T-helper 22 cell (primary cell): ENCODE results near the gene CYP2C18.
"Not testable (repeated sequence)": the region's sequence is repeated elsewhere in the genome, so short reads cannot be mapped to it uniquely, and the experiment has no call there.

Experiments used
- DNase-seq: peaks from one replicate; pipeline ENCODE4 v3.0.0-alpha.2; 2020; ENCODE audit warnings: low read depth

CYP2C18 gene

DNA sequence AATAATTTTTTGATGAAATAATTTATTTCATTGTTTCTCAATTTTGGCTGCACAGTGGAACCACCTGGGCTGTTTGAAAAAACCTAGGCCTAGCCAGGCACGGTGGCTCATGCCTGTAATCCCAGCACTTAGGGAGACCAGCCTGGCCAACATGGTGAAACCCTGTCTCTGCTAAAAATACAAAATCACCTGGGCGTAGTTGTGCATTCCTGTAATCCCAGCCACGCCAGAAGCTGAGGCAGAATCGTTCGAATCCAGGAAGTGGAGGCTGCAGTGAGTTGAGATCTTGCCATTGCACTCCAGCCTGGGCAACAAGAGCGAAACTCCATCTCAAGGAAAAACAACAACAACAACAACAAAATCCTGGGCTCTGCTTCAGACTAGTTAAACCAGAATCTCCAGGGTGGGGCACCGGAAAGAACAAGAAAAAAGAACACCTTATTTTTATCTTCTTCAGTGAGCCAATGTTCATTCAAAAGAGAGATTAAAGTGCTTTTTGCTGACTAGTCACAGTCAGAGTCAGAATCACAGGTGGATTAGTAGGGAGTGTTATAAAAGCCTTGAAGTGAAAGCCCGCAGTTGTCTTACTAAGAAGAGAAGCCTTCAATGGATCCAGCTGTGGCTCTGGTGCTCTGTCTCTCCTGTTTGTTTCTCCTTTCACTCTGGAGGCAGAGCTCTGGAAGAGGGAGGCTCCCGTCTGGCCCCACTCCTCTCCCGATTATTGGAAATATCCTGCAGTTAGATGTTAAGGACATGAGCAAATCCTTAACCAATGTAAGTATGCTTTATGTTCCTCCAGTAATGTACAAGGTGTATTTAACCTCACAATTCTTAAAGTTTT, at the start of gene CYP2C18:
CYP2C18 (plus strand) TSS at position 516 of the 841 bp plus-strand sequence; CDS start at position 607, 91 bp downstream.
- DNase-seq: no peak

DNA sequence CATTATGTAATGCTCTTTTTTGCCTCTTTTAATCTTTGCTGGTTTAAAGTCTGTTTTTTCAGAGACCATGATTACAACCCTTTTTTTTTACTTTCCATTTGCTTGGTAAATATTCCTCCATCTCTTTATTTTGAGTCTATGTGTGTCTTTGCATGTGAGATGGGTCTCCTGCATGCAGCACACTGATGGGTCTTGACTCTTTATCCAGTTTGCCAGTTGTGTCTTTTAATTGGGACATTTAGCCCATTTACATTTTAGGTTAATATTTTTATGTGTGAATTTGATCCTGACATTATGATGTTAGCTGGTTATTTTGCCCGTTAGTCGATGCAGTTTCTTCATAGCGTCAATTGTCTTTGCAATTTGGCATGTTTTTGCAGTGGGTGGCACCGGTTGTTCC, 45.4 kb upstream of the CYP2C18 start:
- not testable (repeated sequence) for DNase-seq

DNA sequence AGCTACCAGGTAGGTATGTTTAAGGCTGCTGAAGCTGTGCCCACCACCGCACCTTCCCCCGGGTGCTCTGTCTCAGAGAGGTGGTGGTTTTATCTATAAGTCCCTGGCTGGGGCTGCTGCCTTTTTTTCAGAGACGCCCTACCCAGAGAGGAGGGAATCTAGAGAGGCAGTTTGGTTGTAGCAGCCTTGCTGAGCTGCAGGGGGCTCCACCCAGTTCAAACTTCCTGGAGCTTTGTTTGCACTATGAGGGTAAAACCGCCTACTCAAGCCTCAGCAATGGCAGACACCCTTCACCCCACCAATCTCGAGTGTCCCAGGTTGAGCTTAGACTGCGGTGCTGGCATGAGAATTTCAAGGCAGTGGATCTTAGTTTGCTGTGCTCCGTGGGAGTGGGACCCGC, 43.6 kb upstream of the CYP2C18 start:
- no peak for DNase-seq

DNA sequence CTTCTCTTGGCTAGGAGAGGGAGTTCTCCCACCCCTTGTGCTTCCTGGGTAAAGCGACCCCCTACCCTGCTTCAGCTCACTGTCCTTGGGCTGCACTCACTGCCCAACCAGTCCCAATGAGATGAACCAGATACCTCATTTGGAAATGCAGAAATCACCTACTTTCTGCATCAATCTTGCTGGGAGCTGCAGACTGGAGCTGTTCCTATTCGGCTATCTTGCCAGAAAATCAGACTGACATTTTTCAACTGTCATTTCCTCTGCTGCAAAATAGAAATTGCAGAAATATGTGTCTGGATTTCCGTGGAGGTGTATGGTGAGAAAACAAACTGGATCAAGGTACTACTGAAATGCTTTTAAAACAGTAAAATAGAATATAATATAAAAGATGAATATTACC, 43.0 kb upstream of the CYP2C18 start:
- no peak for DNase-seq

DNA sequence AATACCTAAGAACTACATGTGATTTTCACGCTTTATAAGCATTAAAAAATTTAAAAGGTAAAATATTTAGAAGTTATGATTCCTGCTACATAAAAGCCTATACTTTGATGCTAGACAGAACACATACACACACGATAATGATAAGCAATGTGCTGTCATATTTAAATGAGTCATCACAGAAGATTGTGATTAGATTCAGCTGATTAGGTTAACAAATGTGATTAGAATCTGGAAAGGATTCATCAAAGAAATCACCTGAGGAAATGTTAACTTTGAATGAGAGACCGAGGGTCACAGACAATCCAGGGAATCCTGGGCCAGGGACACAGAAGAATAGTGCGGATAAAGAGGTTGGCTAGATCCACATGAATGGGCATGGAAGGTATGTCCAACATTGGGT, 42.0 kb upstream of the CYP2C18 start:
- DNase-seq: no peak

DNA sequence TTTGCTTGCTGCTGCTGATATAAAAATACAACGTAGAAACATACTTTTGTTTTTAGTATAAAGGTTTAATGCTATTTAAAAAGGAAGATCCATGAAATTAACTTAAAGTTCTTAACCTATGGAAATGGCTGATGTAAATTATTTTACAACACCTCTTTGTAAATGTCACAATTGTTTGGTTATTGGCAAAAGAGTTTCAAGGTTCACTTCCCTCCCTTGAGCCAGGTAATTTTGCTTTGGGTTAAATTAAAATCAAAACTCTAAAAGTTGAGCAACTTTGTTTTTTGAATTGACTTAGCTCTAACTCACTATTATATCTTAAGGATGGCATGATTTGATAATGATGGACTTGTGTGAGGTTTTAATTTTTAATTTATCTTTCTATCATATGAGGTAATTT, 39.2 kb upstream of the CYP2C18 start:
- DNase-seq: no peak

DNA sequence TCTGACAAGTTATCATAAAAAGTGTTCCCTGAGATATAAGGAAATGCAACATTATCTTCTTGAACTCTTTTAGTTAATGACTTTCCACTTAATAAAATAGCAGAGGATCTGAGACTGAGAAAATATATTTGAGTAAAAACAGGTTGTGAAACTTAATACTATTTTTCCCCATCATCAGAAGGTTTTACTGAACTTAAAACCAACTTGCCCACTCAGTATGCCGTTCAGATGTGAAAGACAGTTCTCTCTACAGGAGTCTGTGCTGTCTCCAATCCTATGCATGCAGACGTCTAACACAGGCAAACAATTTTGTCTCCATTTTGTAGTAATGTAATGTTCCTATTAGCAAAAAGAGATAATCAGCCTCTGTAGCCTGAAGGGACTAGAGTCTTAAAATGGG, 38.2 kb upstream of the CYP2C18 start:
- DNase-seq: no peak

DNA sequence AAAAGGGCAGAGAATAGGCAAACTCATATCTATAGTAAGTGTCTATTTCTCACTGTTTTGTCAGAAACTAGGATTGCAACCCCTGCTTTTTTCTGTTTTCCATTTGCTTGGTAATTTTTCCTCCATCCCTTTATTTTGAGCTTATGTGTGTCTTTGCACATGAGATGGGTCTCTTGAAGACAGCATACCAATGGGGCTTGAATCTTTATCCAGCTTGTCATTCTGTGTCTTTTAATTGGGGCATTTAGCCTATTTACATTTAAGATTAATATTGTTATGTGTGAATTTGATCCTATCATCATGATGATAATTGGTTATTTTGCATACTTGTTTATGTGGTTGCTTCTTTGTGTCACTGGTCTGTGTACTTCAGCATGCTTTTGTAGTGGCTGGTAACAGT, 28.3 kb upstream of the CYP2C18 start:
- DNase-seq: not testable (repeated sequence)

DNA sequence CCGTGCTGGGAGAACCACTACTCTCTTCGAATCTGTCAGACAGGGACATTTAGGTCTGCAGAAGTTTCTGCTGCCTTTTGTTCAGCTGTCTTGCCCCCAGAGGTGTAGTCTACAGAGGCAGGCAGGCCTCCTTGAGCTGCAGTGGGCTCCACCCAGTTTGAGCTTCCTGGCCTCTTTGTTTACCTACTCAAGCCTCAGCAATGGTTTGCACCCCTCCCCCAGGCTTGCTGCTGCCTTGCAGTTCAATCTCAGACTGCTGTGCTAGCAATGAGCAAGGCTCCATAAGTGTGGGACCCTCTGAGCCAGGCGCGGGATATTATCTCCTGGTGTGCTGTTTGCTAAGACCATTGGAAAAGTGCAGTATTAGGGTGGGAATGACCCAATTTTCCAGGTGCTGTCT, 20.5 kb upstream of the CYP2C18 start:
- not testable (repeated sequence) for DNase-seq

DNA sequence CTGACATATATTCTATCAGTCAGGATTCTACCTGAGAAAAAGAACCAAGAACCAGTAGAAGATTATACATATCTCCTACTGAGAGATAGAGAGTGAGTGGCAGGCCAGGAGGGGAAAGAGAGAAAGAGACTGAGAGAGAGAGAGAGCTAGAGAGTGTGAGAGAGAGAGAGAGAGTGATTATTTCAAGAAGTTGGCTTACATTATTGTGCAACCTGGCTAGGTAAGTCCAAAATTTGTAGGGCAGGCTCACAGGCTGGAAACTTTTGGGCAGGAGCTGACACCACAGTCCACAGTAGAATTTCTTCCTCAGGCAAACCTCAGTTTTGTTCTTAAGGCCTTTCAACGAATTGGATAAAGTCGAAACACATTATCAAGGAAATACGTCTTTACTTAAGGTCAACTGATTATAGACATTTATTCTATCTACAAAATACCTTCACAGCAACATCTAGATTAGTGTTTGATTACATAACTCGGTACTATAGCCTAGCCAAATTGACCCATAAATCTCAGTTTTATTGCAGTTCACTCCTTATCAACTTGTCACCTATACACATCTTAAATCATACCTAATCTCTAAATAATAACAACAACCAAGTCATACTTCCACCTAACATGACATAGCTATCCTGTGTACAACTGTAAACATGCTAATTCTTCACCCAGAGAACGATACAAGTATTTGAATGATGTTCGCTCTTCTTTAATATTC, 17.0 kb upstream of the CYP2C18 start:
- DNase-seq: no peak

DNA sequence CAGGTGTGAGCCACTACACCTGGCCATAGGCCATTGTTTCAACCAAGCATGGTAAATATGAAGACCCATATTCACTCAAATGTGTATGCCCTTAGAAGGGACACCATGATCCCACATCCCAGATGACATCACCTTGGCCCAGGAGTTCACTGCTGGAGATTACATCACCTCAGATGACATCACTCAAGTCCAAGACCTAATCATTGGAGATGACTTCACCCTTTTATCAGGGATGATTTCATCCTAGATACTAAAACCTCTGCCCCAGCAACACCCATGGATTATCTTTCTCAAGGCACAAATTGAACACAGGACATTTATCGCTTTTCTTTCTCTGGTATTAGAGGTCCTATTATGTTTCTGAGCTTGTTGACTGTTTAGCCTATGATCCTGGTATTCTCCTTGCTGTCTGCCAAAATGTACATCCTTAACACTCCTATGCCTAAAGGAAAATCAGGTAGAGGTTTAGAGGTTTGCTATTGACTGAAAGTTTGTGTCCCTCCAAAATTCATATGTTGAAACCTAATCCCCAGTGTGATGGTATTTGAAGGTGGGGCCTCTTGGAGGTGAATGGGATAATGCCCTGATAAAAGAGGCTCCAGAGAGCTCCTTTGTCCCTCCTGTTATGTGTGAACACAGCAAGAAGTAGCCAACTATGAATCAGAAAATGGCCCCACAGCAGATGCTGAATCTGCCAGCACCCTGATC, 9.8 kb upstream of the CYP2C18 start:
- DNase-seq: no peak

DNA sequence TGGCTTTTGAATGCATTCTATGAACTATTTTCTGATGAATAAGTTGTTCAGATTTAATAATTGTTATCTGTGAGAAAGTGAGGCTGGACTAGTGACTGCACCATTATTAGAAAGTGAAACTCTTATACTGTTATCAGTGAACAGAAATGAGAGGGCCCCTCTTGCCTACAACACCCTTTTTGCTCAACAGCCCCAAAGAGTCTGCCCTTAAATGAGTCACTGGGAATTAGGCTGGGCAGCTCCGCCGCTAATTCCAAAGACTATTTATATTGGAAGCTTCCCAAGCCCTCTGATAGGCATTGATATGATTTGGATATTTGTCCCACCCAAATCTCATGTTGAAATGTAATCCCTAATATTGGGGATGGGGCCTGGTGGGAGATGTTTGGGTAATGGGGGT, 7.0 kb upstream of the CYP2C18 start:
- DNase-seq: no peak

DNA sequence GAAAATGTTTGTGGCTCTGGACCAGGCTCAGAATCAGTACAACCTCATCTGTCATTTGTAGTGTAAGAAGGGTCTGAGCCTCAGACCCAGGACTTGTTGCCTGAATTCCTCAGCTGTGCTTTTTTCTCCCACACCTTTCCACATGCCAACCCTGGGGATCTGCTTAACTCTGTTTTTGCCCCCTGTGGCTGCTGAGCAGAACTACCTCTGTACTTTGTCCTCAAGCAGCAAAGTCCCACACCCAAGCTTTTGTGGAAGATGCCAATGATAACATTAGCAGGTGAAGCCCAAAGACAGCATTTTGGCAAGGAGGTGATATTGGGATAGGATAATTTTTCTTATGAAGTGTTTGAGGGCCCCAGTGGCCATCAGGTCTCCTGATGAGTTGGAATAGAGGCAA, 5.8 kb upstream of the CYP2C18 start:
- DNase-seq: no peak

DNA sequence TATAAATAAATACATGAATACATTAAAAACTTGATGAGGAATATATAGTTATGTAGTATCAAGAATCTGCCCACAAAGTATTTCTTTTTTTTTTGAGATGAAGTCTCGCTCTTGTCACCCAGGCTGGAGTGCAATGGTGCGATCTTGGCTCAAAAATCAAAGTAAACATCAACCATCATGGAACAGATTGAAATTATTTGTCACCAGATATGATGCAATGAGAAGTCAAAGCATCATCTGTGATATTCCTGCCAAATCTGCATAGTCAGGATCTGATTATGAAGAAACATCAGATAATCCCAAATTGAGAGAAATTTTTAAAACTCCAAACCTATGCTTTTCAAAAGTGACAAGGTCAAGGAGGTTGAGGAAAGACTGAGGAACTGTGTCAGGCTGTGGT, 5.1 kb upstream of the CYP2C18 start:
- no peak for DNase-seq

DNA sequence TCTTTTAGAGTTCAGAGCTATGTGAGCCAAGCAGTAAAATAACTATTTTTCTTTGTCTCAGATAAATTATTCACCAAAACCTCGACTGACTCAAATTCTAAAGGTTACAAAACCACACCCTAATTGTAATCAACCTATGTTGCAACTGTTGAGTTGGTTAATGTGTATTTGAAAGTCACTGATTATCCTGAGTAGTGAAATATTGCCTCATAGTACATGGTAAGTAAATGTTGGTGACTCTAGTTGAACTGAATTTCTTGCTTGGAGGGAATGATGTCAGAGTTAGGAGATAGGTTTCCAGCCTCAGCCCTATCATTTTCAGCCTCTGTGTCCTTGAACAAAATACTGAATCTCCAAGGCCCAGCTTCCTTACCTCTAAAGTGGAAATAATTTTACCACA, 3.0 kb upstream of the CYP2C18 start:
- DNase-seq: no peak

DNA sequence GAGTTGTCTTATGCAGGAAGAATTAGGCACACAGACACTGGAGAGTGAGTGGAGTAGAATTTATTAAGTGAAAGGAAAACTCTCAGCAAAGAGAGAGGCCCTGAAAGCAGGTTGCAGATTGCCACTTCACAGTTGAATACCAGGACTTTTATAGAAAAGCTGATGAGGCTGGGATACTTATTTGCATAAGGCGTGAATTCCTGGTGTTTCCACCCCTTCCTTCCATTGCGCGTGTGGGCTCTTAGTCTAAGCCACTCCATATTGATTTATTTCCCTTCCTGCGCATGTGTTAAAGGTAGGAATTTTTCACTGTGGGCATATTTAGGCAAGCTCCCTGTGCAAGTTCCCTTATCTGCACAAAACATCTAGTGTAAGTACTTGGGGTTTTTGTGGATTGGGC, 893 bp upstream of the CYP2C18 start:
- DNase-seq: not testable (repeated sequence)

DNA sequence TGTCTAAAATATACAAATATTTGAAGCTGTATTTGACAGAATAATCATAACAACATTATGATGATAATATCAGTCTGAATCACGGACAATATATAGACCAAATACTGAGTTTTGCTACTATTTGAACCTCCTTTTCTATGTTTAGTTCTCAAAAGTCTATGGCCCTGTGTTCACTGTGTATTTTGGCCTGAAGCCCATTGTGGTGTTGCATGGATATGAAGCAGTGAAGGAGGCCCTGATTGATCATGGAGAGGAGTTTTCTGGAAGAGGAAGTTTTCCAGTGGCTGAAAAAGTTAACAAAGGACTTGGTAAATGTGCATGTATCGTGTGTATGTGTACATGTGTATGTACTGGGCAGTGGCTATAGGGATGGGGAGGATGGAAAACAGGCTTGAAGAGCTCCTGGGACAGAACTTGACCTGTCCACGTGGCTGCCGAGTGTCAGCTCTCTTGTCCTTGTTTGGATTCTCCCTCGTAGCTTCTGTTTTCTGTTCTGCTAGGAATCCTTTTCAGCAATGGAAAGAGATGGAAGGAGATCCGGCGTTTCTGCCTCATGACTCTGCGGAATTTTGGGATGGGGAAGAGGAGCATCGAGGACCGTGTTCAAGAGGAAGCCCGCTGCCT, 4.2 kb downstream of the CYP2C18 start:
- DNase-seq: no peak

DNA sequence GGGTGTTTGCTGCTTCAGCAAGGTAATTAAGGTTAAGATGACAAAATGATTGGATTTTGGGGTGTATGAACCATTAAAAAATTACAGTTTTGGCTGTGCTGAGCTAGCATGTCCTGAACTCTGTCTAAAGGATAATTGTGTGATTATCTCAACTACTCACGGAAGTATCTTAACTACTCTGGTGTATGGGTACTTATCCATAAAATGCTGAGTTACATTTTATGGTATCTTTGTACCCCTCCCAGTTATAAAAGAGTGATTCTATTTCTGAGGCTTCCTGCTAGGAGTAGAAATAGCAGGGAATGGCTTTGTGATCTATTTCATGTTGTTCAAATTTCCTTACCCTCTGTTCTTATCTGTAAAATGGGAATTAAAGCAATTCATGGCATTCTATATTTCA, 22.6 kb downstream of the CYP2C18 start:
- no peak for DNase-seq

DNA sequence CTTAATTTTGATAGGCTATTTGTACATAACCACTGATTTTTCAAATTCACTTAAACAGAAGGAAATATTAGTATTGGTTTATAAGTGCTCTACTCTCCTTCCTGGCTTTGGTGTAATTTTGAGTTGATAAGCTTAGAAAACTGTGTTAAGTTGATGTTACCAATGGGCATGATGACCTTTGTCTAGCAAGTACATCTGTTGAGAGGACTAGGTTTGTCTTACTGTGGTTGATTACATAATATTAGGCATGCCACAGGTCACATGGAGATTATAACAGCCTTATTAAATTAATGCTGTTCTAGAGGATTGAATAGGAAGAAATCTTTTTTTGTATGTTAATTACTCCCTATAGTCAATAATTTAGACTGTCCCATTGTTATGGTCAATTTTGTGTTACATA, 27.0 kb downstream of the CYP2C18 start:
- no peak for DNase-seq

DNA sequence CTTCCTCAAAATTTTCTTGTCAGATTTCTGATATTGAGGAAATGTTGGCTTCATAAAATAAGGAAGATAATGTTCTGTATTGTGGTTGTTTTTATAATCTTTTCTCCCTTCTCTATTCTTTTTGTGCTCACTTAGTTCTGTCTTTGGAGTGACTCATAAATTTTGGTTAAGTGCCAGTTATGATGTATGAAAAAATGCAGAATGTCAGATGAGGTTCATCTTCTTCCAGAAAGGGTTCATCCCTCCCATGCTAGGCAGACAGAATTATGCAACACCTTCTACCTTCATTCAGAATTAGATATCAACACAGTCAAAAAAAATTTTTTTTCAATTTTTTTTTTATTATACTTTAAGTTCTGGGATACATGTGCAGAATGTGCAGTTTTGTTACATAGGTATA, 42.3 kb downstream of the CYP2C18 start:
- DNase-seq: no peak

DNA sequence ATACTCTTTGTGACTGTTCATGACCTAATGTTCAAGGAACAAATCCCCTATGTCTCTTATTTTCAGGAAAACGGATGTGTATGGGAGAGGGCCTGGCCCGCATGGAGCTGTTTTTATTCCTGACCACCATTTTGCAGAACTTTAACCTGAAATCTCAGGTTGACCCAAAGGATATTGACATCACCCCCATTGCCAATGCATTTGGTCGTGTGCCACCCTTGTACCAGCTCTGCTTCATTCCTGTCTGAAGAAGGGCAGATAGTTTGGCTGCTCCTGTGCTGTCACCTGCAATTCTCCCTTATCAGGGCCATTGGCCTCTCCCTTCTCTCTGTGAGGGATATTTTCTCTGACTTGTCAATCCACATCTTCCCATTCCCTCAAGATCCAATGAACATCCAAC, 51.7 kb downstream of the CYP2C18 start:
- no peak for DNase-seq

DNA sequence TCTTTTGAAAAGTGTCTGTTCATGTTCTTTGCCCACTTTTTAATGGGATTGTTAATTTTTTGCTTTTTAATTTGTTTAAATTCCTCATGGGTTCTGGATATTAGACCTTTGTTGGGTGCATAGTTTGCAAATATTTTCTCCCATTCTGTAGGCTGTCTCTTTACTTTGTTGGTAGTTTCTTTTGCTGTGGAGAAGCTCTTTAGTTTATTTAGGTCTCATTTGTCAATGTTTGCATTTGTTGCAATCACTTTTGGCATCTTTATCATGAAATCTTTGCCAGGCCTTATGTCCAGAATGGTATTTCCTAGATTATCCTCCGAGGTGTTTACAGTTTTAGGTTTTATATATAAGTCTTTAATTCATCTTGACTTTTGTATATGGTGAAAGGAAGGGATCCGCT, 55.1 kb downstream of the CYP2C18 start:
- no peak for DNase-seq

DNA sequence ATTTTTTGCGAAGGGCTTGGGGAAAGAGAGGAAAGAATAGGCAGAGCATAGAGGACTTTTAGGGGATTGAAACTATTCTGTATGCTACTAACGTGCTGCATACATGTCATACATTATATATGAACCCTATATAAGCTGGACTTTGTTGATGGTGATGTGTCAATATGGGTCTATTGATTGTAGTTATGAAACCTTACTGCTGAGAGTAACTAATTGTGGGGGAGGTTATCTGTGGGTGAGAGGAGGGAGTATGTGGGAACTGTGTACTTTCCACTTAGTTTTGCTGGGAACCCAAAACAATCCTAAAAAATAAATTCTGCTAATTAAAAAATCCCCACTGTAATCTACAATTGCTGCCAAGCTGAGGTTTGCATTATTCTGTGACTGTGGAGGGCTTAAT, 63.6 kb downstream of the CYP2C18 start:
- DNase-seq: no peak
